Measurements from ENCODE around the gene SH3RF1. TPM values are rescaled to one million over a fixed set of nuclear protein-coding genes. Genes with fewer than 3 reads are reported as not detected.

SH3RF1 gene
- total RNA-seq, 2 donors from 2014 or later, result 37.6 to 68.8 TPM

GRCh38 chr4:169054879-169055278, 215.9 kb downstream of the SH3RF1 start:
- Mint-ChIP-seq H3K9me3 (no peaks in the 10 kb centered on the region), H3K27me3 (ENCODE audit: insufficient read depth) (peaks cover 2% of the 10 kb centered on the region), H3K36me3 (ENCODE audit: low read depth) (no peaks in the 10 kb centered on the region), H3K27ac (no peak overlapping the region), H3K4me1 (peaks cover 9% of the 10 kb centered on the region), H3K4me3 (no peak overlapping the region)
- 84 to 87% methylated on average over 6 of the region's 6 CpGs for WGBS, 2 experiments (ENCODE audit: insufficient coverage in 1 of 2, insufficient read length in 1 of 2)
- no peak for DNase-seq
- Histone ChIP-seq H3K9me3 (ENCODE audit: control insufficient read depth, low read length) (no peaks in the 10 kb centered on the region), H3K27ac (ENCODE audit: low read depth, low read length) (no peak overlapping the region), H3K27me3 (ENCODE audit: control insufficient read depth, insufficient read depth, low read length, poor library complexity, severe bottlenecking) (no peaks in the 10 kb centered on the region), H3K9ac (ENCODE audit: extremely low read depth, low read length, poor library complexity, severe bottlenecking) (no peak overlapping the region), H3K4me3 (ENCODE audit: low read length) (no peak overlapping the region), H3K4me1 (ENCODE audit: control insufficient read depth, insufficient read depth, low read length) (no peaks in the 10 kb centered on the region), H3K36me3 (ENCODE audit: control insufficient read depth, insufficient read depth, low read length) (no peaks in the 10 kb centered on the region)
- TF ChIP-seq CTCF (conservative IDR thresholded peaks at IDR 0.05), result no peak

GRCh38 chr4:169052594-169052945, 218.2 kb downstream of the SH3RF1 start:
- Histone ChIP-seq H3K27me3 (ENCODE audit: control insufficient read depth, insufficient read depth, low read length, poor library complexity, severe bottlenecking) (no peaks in the 10 kb centered on the region), H3K4me1 (ENCODE audit: control insufficient read depth, insufficient read depth, low read length) (no peaks in the 10 kb centered on the region), H3K9me3 (ENCODE audit: control insufficient read depth, low read length) (no peaks in the 10 kb centered on the region), H3K9ac (ENCODE audit: extremely low read depth, low read length, poor library complexity, severe bottlenecking) (no peak overlapping the region), H3K27ac (ENCODE audit: low read depth, low read length) (no peak overlapping the region), H3K36me3 (ENCODE audit: control insufficient read depth, insufficient read depth, low read length) (no peaks in the 10 kb centered on the region), H3K4me3 (ENCODE audit: low read length) (no peak overlapping the region)
- no peak for TF ChIP-seq CTCF (conservative IDR thresholded peaks at IDR 0.05)
- peaks cover 15% of the 10 kb centered on the region for H3K4me1 Mint-ChIP-seq
- H3K27ac Mint-ChIP-seq, result no peak overlapping the region
- H3K9me3 Mint-ChIP-seq, result no peaks in the 10 kb centered on the region
- H3K4me3 Mint-ChIP-seq, result no peak overlapping the region
- DNase-seq, result no peak
- no peaks in the 10 kb centered on the region for H3K36me3 Mint-ChIP-seq (ENCODE audit: low read depth)
- 95 to 100% methylated on average over 2 to 6 of the region's 6 CpGs for WGBS, 2 experiments (ENCODE audit: insufficient coverage in 1 of 2, insufficient read length in 1 of 2)
- H3K27me3 Mint-ChIP-seq (ENCODE audit: insufficient read depth), result peaks cover 2% of the 10 kb centered on the region

- no peak overlapping the region for H3K4me3 ChIP-seq (ENCODE audit: low read length)
- Mint-ChIP-seq H3K27ac (no peak overlapping the region), H3K36me3 (ENCODE audit: low read depth) (no peaks in the 10 kb centered on the region), H3K27me3 (ENCODE audit: insufficient read depth) (peaks cover 2% of the 10 kb centered on the region), H3K9me3 (no peaks in the 10 kb centered on the region), H3K4me1 (peaks cover 15% of the 10 kb centered on the region), H3K4me3 (no peak overlapping the region)
- no peaks in the 10 kb centered on the region for H3K36me3 ChIP-seq (ENCODE audit: control insufficient read depth, insufficient read depth, low read length)
- H3K27me3 ChIP-seq (ENCODE audit: control insufficient read depth, insufficient read depth, low read length, poor library complexity, severe bottlenecking), result no peaks in the 10 kb centered on the region
- H3K27ac ChIP-seq (ENCODE audit: low read depth, low read length), result no peak overlapping the region
- TF ChIP-seq CTCF (conservative IDR thresholded peaks at IDR 0.05), result no peak
- H3K9me3 ChIP-seq (ENCODE audit: control insufficient read depth, low read length), result no peaks in the 10 kb centered on the region
- H3K9ac ChIP-seq (ENCODE audit: extremely low read depth, low read length, poor library complexity, severe bottlenecking), result no peak overlapping the region
- WGBS, 2 experiments (ENCODE audit: insufficient coverage in 1 of 2, insufficient read length in 1 of 2), result 91 to 95% methylated on average over 8 to 10 of the region's 10 CpGs
- H3K4me1 ChIP-seq (ENCODE audit: control insufficient read depth, insufficient read depth, low read length), result no peaks in the 10 kb centered on the region
- DNase-seq, result no peak
Observed at GRCh38 chr4:169051761-169052593, 218.8 kb downstream of the SH3RF1 start.

All from endodermal cell (in vitro differentiated cells).